GM12873 (cell line): ENCODE data around the gene NUDT8.

Experiments
- TF ChIP-seq, protein P1 (sequence below): IDR thresholded peaks from 2 replicates; pipeline ENCODE4 v1.5.1; 2012; ENCODE audit warnings: low read depth, mild to moderate bottlenecking, moderate library complexity, low read length, control low read depth; ENCODE audit not compliant: insufficient read depth; ENCODE audit errors: missing control alignments

Gene NUDT8

DNA sequence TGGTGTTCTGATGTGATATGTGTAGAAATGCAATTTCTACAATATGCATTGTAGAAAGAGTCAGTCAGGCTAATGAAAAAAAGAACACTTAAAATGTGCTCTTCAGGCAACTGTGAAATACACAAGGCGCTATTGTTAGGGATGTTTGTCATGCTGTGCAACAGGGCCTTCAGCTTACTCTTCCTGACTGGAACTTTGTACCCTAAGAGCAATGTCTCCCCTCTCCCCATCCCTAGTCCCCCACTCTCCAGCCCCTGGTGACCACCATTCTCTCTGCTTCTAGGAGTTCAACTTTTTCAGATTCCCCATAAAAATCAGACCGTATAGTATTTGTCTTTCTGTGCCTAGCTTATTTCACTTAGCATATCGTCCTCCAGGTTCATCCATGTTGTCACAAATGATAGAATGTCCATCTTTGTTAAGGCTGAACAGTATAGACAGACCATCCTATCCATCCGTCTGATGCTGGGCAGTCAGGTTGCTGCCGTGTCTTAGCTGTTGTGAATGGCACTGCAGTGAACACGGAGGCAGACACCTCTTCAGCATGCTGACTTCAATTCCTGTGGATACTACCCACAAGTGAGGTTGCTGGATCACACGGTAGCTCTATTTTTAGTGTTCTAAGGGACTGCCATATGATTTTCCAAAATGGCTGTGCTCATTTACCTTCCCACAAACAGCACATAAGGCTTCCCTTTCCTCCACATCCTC lies 12.3 kb downstream of the NUDT8 start:
- TF ChIP-seq, protein P1, sequence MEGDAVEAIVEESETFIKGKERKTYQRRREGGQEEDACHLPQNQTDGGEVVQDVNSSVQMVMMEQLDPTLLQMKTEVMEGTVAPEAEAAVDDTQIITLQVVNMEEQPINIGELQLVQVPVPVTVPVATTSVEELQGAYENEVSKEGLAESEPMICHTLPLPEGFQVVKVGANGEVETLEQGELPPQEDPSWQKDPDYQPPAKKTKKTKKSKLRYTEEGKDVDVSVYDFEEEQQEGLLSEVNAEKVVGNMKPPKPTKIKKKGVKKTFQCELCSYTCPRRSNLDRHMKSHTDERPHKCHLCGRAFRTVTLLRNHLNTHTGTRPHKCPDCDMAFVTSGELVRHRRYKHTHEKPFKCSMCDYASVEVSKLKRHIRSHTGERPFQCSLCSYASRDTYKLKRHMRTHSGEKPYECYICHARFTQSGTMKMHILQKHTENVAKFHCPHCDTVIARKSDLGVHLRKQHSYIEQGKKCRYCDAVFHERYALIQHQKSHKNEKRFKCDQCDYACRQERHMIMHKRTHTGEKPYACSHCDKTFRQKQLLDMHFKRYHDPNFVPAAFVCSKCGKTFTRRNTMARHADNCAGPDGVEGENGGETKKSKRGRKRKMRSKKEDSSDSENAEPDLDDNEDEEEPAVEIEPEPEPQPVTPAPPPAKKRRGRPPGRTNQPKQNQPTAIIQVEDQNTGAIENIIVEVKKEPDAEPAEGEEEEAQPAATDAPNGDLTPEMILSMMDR: no peak

DNA sequence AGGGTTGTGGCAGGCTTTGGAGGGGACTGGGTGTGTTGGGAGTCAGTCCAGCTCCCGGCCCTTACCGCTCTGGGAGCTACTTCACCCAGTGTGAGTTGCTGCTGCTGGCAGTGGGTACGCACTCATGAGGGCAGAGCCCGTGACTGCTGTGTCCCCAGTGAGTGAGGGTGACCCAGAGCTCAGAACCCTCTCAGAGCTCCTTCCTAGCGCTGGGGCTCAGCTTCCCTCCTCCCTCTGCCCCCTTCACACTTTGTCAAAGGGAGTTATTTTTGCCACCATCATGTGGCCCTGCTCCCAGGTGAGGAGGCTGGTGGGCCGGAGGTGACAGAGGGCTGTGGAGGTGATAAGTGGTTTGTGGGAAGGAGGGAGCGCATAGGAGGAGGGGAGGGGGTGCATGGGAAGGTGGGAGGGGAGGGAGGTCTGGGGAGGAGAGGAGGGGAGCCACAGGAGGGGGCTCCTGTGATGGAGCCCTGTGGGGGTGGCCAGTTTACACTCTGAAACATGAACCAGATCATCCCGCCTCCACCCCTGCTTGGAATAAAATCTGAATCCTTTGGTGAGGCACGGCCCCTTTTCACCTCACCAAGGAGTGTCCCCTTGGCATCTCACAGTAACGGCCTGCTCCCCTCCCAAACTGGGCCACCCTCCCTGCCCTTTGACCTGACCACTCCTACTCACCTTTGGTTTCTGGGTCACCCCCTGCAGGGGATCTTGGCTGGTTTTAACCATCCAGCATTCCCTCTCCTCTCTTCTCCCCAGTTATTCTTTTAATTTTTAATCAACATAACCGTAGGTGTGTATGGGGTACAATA lies 13.1 kb downstream of the NUDT8 start:
- TF ChIP-seq, protein P1: no peak

DNA sequence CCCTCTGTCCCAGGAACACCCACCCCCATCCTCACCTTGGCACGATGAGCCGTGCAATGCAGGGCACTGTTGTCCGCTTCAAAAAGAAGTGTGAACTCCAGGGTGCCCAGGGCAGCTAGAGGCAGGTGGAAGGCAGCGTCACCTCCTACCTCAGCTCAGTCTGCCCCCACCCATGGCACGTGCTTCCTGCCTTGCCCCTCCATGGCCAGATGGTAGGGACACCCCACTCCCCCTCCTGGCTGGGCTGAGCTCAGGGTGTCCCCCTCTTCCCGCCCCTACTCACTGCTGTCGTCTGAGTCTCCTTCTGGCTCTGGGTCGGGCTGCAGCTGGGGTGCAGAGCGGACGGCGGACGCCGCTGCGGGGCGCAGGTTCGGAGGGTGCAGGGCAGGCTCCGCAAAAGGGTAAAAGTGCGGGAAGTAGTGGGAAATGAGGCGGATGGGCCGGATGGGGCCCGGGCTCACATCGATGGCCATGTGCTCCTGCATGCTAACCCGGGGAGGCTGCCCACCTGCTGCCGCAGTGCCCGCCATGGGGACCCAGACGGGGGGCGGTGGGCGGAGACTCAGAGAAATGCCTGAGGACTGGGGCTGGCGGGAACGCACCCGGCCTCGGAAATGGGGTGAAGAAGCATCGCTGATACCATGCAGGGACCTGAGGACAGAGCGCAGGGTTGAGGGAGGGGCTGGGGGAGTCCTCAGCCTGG lies 13.9 kb downstream of the NUDT8 start:
- TF ChIP-seq, protein P1: no peak

DNA sequence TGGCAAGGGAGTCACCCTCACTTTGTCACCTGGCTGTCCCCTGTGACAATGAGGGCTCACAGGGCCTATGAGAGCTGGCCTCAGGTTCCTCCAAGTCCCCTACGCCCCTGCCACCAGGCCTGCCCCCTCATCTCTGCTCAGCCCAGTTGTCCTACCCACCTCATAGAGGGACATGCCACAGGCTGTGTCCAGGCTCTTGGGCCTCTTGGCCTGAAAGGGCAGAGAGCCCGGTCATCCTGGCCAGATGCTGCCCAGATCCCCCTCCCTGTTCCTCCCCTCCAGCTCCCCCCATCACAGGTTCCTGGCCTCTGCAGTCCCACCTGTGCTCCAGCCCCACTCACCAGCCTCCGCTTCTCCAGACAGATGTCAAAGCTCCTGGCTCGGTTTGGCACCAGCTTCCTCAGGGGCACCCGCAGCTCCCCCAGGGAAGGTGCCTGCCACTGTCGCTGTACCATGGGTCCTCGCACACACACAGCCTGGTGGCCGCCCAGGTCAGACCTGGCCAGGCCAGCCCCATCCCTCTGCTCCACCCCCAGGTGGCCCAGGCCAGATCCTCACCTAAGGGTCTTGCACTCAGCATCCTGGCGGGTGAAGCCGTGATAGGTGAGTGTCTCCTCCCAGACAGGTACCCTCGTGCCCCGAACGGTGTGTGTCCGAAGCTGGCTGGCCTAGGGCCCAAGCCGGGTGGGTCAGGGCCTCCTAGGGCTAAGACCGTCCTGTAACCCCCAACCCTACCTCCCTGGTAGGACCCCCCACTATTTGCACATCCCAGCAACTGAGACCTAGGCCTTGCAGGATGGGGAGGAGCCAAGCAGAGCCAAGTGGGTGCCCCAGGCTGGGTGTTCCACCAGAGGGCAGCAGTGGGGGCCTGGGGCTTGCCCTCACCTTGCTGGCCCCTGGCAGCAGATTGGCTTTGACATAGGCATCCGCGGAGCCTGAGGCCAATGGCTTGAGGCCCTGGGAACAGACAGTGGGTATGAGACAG lies 14.7 kb downstream of the NUDT8 start:
- TF ChIP-seq, protein P1: peak; percentile 80

DNA sequence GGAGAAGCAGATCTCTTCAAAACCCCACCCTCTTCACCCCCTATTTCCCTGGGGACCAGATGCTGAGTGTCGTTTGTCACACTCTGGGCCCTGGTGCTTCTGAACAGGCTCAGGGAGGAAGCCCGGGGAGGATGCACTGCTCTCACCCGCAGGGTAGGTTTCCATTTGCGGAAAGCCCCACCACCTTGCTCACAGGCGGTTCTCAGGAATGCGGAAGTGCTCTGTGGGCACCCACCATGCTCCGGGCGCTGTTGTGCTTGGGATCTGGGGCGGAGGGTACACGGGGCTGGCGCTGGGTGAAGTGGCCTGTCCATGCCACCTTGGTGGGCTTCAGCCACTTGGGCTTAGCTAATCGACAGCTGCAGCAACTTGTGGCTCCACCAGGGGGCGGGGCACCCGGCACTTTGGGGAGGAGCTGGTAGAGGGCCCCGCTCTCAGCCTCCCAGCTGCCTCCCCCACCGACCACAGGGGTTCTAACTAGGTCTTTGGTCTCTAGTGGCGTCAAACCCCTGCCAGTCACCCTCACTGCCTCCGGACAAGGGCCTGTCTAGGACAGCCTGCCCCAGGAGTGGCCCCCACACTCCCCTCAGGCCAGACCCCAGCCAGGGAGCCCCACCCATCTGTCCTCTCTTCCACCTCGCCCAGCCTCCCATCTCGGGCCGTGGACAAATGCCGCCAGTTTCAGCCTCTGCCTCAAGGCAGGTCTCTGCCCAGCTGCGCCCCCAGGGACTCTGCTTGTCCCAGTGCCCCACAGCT lies 15.6 kb downstream of the NUDT8 start:
- TF ChIP-seq, protein P1: peak; percentile 58

DNA sequence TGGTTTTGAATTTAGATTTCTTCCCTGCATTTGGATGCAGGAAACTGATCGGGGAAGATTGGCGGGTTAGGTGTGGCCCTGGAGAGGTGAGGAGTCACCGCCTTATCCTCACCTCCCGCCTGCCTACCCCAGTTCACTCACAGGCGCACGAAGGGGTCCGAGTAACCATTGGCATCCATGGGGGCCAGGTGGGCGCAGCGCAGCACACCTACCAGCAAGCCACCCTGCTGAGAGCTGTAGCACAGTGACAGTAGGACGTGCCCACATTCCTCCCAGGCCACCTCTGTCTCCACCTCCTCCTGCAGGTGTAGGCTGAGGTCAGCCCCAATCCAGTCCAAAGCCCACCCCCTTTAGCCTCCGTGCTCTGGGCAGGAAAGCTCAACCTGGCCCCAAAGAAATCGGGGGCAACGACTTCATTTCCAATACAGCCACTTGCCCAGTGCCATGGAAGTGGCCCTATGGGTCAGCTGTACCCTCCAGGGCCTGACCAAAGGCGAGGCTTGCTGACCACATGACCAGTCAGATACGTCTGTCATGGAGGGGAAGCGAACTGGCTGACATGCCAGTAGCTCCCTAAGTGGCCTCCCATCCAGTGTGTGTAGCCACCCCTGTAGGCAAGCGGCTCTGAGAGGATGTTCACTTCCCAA lies 16.3 kb downstream of the NUDT8 start:
- TF ChIP-seq, protein P1: no peak
